ENCODE data around the gene STK32B.

The STK32B gene

GRCh38 chr4:5371415-5372190, 320.3 kb downstream of the STK32B start:
- DNase-seq = no peak

GRCh38 chr4:5372198-5372597, 320.9 kb downstream of the STK32B start:
- no peak for DNase-seq

DNA sequence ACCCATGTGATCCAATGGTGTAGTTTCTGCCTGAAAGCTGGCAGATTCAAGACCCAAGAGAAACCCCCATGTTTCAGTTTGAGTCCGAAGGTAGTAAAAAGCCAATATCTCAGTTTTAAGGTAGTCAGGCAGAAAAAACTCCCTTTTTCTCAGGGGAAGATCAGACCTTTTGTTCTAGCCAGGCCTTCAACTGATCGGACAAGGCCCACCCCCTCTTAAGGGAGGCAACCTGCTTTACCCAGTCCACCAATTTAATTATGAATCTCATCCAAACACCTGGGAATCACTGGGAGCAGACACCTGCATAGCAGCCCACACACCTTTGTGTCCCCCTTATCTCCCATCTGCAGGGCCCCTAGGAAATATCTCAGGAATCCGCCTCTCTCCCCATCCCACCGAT, 322.0 kb downstream of the STK32B start:
- DNase-seq = no peak

GRCh38 chr4:5374592-5374991, 323.3 kb downstream of the STK32B start:
- no peak for DNase-seq

DNA sequence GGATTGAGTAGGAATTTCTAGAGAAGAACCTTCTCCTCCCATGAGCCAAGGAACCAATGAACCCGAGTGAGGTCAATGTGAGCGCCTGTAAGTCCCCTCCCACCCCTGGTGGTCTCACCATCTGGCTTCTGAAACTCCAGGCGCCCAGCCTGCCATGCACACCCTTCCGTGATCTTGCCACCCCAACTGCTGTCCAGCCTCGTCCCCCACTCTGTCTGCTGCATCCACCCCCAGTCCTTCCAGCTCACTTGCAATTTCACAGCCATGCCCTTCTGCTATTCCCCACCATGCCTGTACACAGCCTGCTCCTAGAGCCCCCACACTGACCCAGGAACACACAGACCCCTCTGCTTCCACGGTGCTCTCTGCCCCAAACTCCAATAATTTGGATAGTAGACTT, 323.7 kb downstream of the STK32B start:
- DNase-seq = no peak

DNA sequence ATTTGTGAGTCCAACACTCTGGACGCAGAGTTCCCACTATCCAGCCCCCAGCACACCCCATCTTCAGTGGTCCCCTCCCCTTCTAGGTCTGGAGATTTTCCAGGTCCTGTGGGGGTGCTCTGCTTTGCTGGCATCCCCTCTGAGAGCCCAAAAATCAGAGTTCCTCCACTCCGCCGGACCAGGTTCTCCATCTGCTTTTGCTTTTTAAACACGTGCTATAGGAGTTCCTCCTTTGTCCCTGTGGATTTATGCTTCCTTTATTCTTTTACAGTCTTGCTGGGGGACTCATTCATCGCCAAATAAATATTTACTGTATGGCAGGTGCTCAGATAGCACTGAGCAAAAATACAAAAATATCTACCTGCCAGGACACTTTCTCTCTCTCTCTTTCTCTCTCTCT, 324.7 kb downstream of the STK32B start:
- DNase-seq = no peak

DNA sequence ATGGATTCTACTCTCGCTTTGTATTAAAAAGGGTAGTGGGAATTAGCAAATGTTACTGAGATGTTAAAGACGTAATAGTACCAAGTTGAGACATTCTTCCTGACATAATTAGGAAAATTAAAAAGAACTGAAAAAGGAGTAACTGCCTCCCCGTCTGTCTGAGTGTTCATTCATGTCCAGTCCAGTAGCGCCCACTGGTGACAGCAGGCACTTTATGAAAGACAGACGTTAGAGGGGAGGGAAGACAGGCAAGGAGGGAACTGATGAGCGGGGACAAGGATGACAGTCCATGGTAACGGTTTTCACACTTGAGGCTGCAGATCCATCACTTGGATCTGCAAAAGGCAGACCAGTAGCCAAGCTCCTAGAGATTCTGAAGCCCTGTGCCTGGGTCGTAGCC, 326.7 kb downstream of the STK32B start:
- no peak for DNase-seq

- DNase-seq = no peak
Observed at GRCh38 chr4:5379895-5380294, 328.6 kb downstream of the STK32B start.

GRCh38 chr4:5381961-5382441, 330.7 kb downstream of the STK32B start:
- no peak for DNase-seq

DNA sequence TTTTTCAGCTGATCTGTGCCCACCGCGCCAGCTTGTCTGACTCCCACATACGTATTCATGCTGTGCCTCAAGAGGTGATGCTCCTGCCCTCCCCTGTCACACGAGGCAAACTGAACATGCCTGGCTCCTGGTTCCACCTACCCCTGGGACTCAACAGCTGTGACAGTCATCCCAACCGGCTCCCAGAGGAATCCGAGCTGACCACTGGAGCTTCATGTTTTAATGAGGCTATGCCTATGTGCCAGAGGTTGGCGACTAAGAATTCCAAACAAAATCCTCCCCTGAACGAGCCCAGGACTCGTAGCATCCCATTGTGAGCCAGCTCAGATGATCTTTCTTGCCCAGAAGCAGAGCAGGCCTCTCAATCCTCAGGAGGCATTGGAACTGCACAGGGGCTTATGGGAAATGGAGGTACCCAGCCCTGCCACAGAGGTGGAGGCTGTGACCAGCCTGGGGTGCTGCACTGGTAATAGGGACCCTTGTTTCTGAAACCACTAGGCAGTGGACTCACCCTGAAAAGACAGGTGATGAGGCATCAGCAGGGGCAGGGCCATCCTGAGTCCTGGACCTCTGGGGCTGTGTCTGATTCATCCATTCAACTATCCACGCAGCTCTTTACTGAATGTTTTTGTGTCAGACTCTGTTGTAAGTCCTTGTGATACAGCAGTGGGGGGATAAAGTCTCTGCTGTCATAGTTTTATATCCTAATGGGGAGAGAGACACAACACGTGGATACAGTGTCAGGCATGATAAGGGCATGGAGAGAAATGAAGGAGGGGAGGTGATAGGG, 332.1 kb downstream of the STK32B start:
- DNase-seq = no peak

- no peak for DNase-seq
Observed at GRCh38 chr4:5385741-5386311, 334.5 kb downstream of the STK32B start.

DNA sequence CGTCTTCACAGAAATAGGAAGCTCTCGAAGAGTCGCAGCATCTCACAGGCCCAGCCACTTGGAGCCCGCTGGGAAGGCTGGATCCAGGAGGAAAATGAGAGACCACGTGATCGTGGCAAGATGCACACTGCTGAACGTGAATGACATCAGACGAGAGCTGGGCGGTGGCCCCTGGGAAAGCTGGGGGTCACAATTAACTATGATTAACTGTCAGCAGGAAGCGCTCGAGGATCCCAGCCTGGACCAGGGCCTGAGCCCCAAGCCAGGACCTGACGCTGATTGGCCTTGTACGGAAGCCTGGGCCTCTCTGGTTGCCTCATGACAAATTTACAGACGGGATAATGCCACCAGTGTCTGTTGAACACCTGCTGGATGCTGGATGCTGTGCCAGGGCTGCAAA, 335.6 kb downstream of the STK32B start:
- no peak for DNase-seq

- DNase-seq = no peak
Observed at GRCh38 chr4:5387457-5387856, 336.2 kb downstream of the STK32B start.

DNA sequence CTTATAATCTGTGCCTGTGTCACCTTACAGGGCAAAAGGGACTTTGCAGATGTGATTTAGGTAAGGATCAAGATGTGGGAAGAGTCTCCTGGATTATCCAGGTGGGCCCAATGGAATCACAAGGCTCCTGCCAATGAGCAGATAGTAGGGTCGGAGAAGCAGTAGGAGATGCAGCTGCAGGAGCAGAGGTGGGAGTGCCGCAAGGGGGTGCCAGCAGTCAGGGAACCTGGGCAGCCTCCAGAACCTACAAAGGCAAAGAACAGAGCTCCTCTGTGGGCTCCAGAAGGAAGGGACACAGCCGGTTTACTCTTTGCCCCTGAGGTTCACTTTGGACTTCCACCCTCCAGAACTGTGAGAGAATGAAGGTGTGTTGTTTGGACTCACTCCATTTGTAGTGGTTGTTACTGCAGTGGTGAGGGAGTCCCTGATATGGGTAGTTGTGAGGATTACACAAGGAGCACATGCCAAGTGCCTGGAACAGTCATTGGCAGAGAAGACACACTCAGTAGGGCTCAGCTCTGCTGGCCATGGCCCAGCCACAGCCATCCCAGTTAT, 338.6 kb downstream of the STK32B start:
- no peak for DNase-seq

DNA sequence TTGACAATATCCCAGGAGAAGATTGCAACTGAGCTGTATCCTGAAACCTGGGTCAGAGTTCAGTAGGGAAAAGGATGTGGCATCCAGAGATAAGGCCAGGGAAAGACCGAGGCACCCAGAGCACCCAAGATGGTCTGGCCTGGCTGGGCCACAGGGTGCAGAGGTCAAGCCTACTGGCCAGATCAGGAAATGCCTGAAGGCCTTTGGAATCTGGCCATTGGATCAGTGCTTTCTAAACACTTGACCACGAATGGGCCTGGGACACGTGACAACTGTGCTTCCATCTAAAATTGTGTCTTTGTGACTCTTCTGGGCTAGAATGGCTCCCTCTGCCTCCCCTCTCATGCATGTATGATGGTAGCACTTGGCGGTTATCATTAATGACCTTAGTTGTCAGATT, 340.2 kb downstream of the STK32B start:
- no peak for DNase-seq

- no peak for DNase-seq
Observed at GRCh38 chr4:5393911-5394513, 342.7 kb downstream of the STK32B start.

- no peak for DNase-seq
Observed at GRCh38 chr4:5395781-5396180, 344.5 kb downstream of the STK32B start.

DNA sequence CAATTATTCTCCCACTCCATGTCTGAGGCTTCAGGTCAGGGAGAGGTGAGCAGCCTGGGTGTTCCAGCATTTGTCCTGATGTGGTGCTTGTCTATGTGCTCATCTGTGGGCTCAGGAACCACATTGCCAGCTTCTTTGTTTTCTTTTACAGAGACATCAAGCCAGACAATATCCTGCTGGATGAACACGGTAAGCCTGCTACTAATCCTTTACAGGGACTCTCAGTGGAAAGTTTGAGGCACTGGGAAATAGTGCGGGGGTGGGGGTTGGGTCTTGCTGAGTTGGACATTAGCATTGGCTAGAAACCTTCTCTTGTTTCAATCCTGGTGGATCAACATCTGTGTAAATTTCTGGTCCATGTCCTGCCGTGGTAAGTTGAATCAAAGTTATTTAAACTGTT, 346.8 kb downstream of the STK32B start:
- no peak for DNase-seq

DNA sequence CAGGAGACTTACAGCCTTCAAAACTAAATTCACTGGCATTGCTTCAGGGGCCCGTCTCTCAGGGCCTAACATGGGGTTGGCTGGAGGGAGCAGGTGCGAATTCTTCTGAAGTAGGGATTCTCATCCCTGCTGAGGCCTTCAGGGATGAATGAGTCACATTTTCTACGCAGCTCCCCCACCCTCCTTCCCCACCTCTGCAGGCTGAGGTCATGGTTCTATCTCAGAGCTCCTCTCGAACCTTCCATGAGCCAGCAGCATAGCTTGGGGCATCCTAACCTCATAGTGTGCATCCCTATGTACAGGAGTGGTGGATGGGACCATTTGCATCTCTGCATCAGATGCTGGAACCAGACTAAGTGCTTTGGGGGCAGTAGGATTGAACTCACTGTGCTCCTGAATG, 347.8 kb downstream of the STK32B start:
- no peak for DNase-seq

DNA sequence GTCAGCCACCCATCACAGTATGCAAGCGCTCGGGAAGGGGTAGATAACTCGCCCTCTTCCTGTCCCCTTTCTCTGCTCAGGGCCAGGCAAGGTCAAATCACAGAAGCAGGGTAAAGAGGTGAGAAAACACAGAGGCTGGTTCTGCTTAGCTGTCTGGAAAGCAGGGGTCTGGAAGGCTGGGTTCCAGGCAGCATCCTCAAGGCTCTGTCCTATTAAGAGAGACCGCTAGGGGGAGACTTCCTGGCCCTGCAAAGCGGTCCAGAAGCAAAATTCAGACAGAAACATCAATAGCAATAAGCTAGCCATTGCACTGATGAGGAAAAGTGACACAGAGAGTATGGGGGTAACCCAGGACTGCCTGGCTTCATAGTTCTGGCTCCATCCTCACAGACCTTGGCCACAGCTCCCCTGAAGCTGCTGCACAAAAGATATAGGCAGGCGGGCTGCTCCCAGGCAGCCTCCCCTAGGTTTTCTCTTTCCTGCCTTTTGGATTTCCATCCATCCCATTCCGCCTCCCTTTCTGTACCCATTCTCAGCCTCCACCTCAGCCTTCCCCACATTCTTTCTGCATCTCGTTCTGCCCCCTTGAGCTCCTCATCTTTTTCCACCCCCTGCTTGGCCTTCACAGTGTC, 348.6 kb downstream of the STK32B start:
- peak in 1 of 2 experiments; percentile 36 for DNase-seq

GRCh38 chr4:5403746-5404497, 352.6 kb downstream of the STK32B start:
- no peak for DNase-seq

DNA sequence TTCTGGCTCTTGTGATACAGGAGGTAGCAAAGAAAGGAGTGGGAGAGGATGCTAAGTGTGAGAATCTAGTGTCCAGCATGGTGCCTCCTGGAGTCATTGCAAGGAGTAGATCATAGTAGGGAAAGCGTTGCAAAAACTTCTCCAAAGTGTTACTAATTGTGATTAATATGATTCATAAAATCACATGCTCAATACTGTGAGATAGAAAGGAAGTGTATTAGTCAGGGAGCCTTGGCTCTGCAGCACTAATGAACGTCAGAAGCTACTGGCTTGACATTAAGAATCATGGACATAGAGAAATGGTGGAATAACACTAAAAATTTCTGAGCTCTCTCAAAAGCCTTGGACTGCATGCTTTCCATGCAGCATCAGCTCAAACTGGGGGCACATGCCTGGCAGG, 358.0 kb downstream of the STK32B start:
- DNase-seq = no peak

Measured in NCI-H187 (cell line).